HepG2 (cell line): ENCODE measurements around the gene ACP1. TPM values are rescaled to one million over a fixed set of nuclear protein-coding genes. Genes with fewer than 3 reads are reported as not detected.

ENCODE experiments used
- ADNP ChIP-seq: sonication (generic); formaldehyde crosslinking; IDR thresholded peaks from 2 replicates; pipeline ENCODE4 v1.4.0; 2020; ENCODE audit warnings: missing genetic modification reagents
- ATF2 ChIP-seq: sonication (generic); formaldehyde crosslinking; IDR thresholded peaks from 2 replicates; pipeline ENCODE4 v1.4.0; 2020; ENCODE audit warnings: missing genetic modification reagents
- ELF4 ChIP-seq: sonication (generic); formaldehyde crosslinking; IDR thresholded peaks from 2 replicates; pipeline ENCODE4 v1.5.0; 2020; ENCODE audit warnings: missing genetic modification reagents, mild to moderate bottlenecking, moderate library complexity, borderline replicate concordance
- GZF1 ChIP-seq: sonication (generic); formaldehyde crosslinking; IDR thresholded peaks from 2 replicates; pipeline ENCODE4 v1.5.1; 2020; ENCODE audit warnings: mild to moderate bottlenecking, missing genetic modification reagents
- HES4 ChIP-seq: sonication (generic); formaldehyde crosslinking; IDR thresholded peaks from 2 replicates; pipeline ENCODE4 v1.9.0; 2021; ENCODE audit warnings: mild to moderate bottlenecking, missing genetic modification reagents, borderline replicate concordance
- KLF16 ChIP-seq, 2 experiments: sonication (generic) in 1 of 2; formaldehyde crosslinking in 1 of 2; IDR thresholded peaks; 2 replicates each; pipeline versions ENCODE4 v1.6.1 to v1.8.0; 2016 to 2023; ENCODE audit warnings: missing genetic modification reagents in 2 of 2, missing compliant biosample characterization in 1 of 2
- NAIF1 ChIP-seq: sonication (generic); formaldehyde crosslinking; IDR thresholded peaks from 2 replicates; pipeline ENCODE4 v1.5.0; 2020; ENCODE audit warnings: mild to moderate bottlenecking, missing genetic modification reagents, borderline replicate concordance
- NR2F2 ChIP-seq: IDR thresholded peaks from 2 replicates; pipeline ENCODE4 v1.6.1; 2012; ENCODE audit warnings: low read depth, inconsistent platforms, borderline replicate concordance
- REPIN1 ChIP-seq: sonication (generic); formaldehyde crosslinking; IDR thresholded peaks from 2 replicates; pipeline ENCODE4 v1.8.0; 2022; ENCODE audit warnings: missing genetic modification reagents, low read depth, mild to moderate bottlenecking, borderline replicate concordance
- SOX13 ChIP-seq, 3 experiments: fragments of 450-650 bp in 1 of 3; sonication (generic) in 1 of 3; formaldehyde crosslinking in 1 of 3; IDR thresholded peaks in 2 of 3; conservative IDR thresholded peaks in 1 of 3; 2 replicates each; pipeline versions ENCODE4 v1.5.0 to v1.6.1; 2016 to 2020; ENCODE audit warnings: antibody characterized with exemption in 1 of 3, mild to moderate bottlenecking in 1 of 3, missing compliant biosample characterization in 1 of 3, missing genetic modification reagents in 1 of 3, moderate library complexity in 1 of 3
- SRSF9 ChIP-seq: fragments of 200-400 bp; formaldehyde crosslinking; IDR thresholded peaks from 2 replicates; pipeline ENCODE4 v1.6.1; 2018; ENCODE audit warnings: borderline replicate concordance, mild to moderate bottlenecking, low read depth, low read length; ENCODE audit not compliant: insufficient read depth, poor library complexity, severe bottlenecking
- SYNCRIP ChIP-seq: fragments of 200-400 bp; formaldehyde crosslinking; IDR thresholded peaks from 2 replicates; pipeline ENCODE4 v1.6.1; 2018; ENCODE audit warnings: mild to moderate bottlenecking, low read depth, low read length; ENCODE audit not compliant: insufficient read depth
- ZNF383 ChIP-seq: sonication (generic); formaldehyde crosslinking; IDR thresholded peaks from 2 replicates; pipeline ENCODE4 v1.4.0; 2020; ENCODE audit warnings: missing genetic modification reagents, mild to moderate bottlenecking, borderline replicate concordance
- ZNF430 ChIP-seq: sonication (generic); formaldehyde crosslinking; IDR thresholded peaks from 2 replicates; pipeline ENCODE4 v1.9.0; 2021; ENCODE audit warnings: mild to moderate bottlenecking, missing genetic modification reagents
- ZNF569 ChIP-seq: sonication (generic); formaldehyde crosslinking; IDR thresholded peaks from 2 replicates; pipeline ENCODE4 v1.5.0; 2020; ENCODE audit warnings: mild to moderate bottlenecking, missing genetic modification reagents, moderate library complexity, borderline replicate concordance
- ZNF580 ChIP-seq: IDR thresholded peaks from 2 replicates; pipeline ENCODE4 v1.6.1; 2016; ENCODE audit warnings: low read depth, borderline replicate concordance
- ZNF691 ChIP-seq: sonication (generic); formaldehyde crosslinking; IDR thresholded peaks from 2 replicates; pipeline ENCODE4 v1.4.0; 2020; ENCODE audit warnings: missing genetic modification reagents, low read depth, mild to moderate bottlenecking, borderline replicate concordance
- polyA plus RNA-seq, 8 experiments: library from polyadenylated mRNA; depleted of rRNA in 3 of 8; stranded (reverse) in 7 of 8; unstranded in 1 of 8; fragments of >200 nt; fragmentation: Illumina TruSeq in 4 of 8; extraction: Trizol in 4 of 8; gene quantifications; 2 replicates each; pipeline versions ENCODE4 v1.2.1 to v1.2.3, GENCODE V29; 2011 to 2016; ENCODE audit warnings: low read depth in 4 of 8, missing spikeins in 1 of 8, mixed read lengths in 1 of 8; ENCODE audit not compliant: insufficient read depth in 1 of 8
- total RNA-seq, 5 experiments: library from RNA; depleted of rRNA; stranded (reverse); fragments of >200 nt; fragmentation: Illumina TruSeq; extraction: Trizol; gene quantifications; 2 replicates each; pipeline ENCODE4 v1.2.3, GENCODE V29; 2016; ENCODE audit warnings: low read depth in 1 of 5
- TF ChIP-seq, protein P1 (sequence below): sonication (generic); formaldehyde crosslinking; IDR thresholded peaks from 2 replicates; pipeline ENCODE4 v1.4.0; 2020; ENCODE audit warnings: missing genetic modification reagents
- TF ChIP-seq, protein P2 (sequence below): sonication (generic); formaldehyde crosslinking; IDR thresholded peaks from 2 replicates; pipeline ENCODE4 v1.8.1; 2023; ENCODE audit warnings: mild to moderate bottlenecking, missing genetic modification reagents, borderline replicate concordance
- TF ChIP-seq, protein P3 (sequence below): sonication (generic); formaldehyde crosslinking; IDR thresholded peaks from 2 replicates; pipeline ENCODE4 v1.8.1; 2023; ENCODE audit warnings: mild to moderate bottlenecking, inconsistent platforms, moderate library complexity, missing genetic modification reagents, borderline replicate concordance

The ACP1 gene
- total and polyA plus RNA-seq, 2 of the 13 experiments (the other 11 are each of a cell fraction or from before 2014, with no cell fraction given), result 246 to 348 TPM

- TF ChIP-seq, protein P1, sequence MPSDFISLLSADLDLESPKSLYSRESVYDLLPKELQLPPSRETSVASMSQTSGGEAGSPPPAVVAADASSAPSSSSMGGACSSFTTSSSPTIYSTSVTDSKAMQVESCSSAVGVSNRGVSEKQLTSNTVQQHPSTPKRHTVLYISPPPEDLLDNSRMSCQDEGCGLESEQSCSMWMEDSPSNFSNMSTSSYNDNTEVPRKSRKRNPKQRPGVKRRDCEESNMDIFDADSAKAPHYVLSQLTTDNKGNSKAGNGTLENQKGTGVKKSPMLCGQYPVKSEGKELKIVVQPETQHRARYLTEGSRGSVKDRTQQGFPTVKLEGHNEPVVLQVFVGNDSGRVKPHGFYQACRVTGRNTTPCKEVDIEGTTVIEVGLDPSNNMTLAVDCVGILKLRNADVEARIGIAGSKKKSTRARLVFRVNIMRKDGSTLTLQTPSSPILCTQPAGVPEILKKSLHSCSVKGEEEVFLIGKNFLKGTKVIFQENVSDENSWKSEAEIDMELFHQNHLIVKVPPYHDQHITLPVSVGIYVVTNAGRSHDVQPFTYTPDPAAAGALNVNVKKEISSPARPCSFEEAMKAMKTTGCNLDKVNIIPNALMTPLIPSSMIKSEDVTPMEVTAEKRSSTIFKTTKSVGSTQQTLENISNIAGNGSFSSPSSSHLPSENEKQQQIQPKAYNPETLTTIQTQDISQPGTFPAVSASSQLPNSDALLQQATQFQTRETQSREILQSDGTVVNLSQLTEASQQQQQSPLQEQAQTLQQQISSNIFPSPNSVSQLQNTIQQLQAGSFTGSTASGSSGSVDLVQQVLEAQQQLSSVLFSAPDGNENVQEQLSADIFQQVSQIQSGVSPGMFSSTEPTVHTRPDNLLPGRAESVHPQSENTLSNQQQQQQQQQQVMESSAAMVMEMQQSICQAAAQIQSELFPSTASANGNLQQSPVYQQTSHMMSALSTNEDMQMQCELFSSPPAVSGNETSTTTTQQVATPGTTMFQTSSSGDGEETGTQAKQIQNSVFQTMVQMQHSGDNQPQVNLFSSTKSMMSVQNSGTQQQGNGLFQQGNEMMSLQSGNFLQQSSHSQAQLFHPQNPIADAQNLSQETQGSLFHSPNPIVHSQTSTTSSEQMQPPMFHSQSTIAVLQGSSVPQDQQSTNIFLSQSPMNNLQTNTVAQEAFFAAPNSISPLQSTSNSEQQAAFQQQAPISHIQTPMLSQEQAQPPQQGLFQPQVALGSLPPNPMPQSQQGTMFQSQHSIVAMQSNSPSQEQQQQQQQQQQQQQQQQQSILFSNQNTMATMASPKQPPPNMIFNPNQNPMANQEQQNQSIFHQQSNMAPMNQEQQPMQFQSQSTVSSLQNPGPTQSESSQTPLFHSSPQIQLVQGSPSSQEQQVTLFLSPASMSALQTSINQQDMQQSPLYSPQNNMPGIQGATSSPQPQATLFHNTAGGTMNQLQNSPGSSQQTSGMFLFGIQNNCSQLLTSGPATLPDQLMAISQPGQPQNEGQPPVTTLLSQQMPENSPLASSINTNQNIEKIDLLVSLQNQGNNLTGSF, result no peak
- TF ChIP-seq ZNF580 (no peak), ZNF383 (CRISPR knock-in tag) (no peak), ZNF430 (CRISPR knock-in tag) (no peak), ADNP (CRISPR knock-in tag) (no peak), SYNCRIP (no peak), NR2F2 (no peak), REPIN1 (no peak), SRSF9 (no peak), SOX13 (IDR thresholded peaks at IDR 0.05) (peak; percentile 50; the same call in 1 of the 2 replicates), SOX13 (CRISPR knock-in tag; conservative IDR thresholded peaks at IDR 0.05 in 1 of 2, IDR thresholded peaks at IDR 0.05 in 1 of 2) (peak in 1 of 2 experiments; percentile 90; a peak in 2 of 4 replicates), ZNF691 (CRISPR knock-in tag) (no peak), NAIF1 (CRISPR knock-in tag) (no peak), ELF4 (CRISPR knock-in tag) (no peak), ATF2 (CRISPR knock-in tag) (no peak), HES4 (CRISPR knock-in tag) (no peak), ZNF569 (CRISPR knock-in tag) (no peak), GZF1 (CRISPR knock-in tag) (no peak), KLF16 (CRISPR knock-in tag; IDR thresholded peaks at IDR 0.05) (no peak)
- TF ChIP-seq, protein P2, sequence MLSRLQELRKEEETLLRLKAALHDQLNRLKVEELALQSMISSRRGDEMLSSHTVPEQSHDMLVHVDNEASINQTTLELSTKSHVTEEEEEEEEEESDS, result no peak
- TF ChIP-seq, protein P3, sequence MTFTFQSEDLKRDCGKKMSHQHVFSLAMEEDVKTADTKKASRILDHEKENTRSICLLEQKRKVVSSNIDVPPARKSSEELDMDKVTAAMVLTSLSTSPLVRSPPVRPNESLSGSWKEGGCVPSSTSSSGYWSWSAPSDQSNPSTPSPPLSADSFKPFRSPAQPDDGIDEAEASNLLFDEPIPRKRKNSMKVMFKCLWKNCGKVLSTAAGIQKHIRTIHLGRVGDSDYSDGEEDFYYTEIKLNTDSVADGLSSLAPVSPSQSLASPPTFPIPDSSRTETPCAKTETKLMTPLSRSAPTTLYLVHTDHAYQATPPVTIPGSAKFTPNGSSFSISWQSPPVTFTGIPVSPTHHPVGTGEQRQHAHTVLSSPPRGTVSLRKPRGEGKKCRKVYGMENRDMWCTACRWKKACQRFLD (CRISPR knock-in tag), result no peak
These were observed 2.6 kb upstream of the ACP1 start (continued) for GRCh38 chr2:262117-262516.
